Heart left ventricle (tissue), 13 donors: Measurements from ENCODE around the gene SORCS2.

ENCODE experiments used
- CTCF ChIP-seq, 12 donors: fragments of 200-600 bp; sonication (generic) in 4 of 12; IDR thresholded peaks; one replicate each; pipeline versions ENCODE4 v1.5.0 to v1.8.0; 2018 to 2022; ENCODE audit warnings: antibody characterized with exemption in 12 of 12, mild to moderate bottlenecking in 5 of 12
- POLR2A ChIP-seq, 2 donors: fragments of 450-650 bp; IDR thresholded peaks; one replicate each; pipeline ENCODE4 v1.6.1; 2017; ENCODE audit warnings: antibody characterized with exemption in 2 of 2, mild to moderate bottlenecking in 2 of 2, moderate library complexity in 2 of 2
- donor health status: ischemic (EF 13 %, LVEDD 7.1; RV severe dilation, severe dysfunction).
- donor health status: DM: no; HTN: yes; CAD: no.
- donor health status: DM: no; HTN: no; CAD: no.
- donor health status: ischemic (EF 25% LVEDD 6.9; RV normal size, moderate dysfunction).
- donor health status: ischemic (EF 25% LVEDD 5.7; RV mildly dilated, moderate dysfunction).
- donor health status: ischemic (EF 35%, LVEDD 5.7; RV mildly dilated, moderate dysfunction).
- donor health status: nonischemic (EF 11% LVEDD 7.7; RV severe dilation, severe dysfunction).
- donor health status: DM: yes; HTN: yes; CAD: no.
- donor health status: PGD.
- donor health status: ischemic (EF 29% LVEDD 5.4; RV normal size, mild dysfunction).
- donor health status: nonischemic (EF 23%, LVEDD 6.1; RV moderate dilation, normal function).

- TF ChIP-seq CTCF (IDR thresholded peaks at IDR 0.05) (no peak), POLR2A (IDR thresholded peaks at IDR 0.05) (no peak)
Observed at GRCh38 chr4:7788694-7789425, 596.5 kb downstream of the SORCS2 start.
